Activated CD4-positive, alpha-beta memory T cell treated with anti-CD3 and anti-CD28 coated beads for 36 hours (primary cell): ENCODE measurements around the gene REG3A. TPM values are rescaled to one million over a fixed set of nuclear protein-coding genes. Genes with fewer than 3 reads are reported as not detected.

Experiments
- CTCF ChIA-PET: fragments of 350-600 bp; sonication (Branson Sonifier 250); formaldehyde crosslinking; loops from one replicate; lab custom pipeline; 2021; ENCODE audit warnings: antibody characterized with exemption, inconsistent platforms; lab: Charles Lee
- POLR2A ChIA-PET: fragments of 350-600 bp; sonication (Branson Sonifier 250); formaldehyde crosslinking; loops from one replicate; lab custom pipeline; 2021; ENCODE audit warnings: antibody characterized with exemption; lab: Charles Lee
- DNase-seq: peaks from one replicate; pipeline ENCODE4 v3.0.0-alpha.2; 2020
- H3K27ac Mint-ChIP-seq: one replicate; pipeline ENCODE4 v1.8.0; 2021; ENCODE audit warnings: mixed read lengths
- H3K27me3 Mint-ChIP-seq: one replicate; pipeline ENCODE4 v1.8.0; 2021; ENCODE audit warnings: mixed read lengths
- H3K36me3 Mint-ChIP-seq: one replicate; pipeline ENCODE4 v1.8.0; 2021; ENCODE audit warnings: mixed read lengths
- H3K4me1 Mint-ChIP-seq: one replicate; pipeline ENCODE4 v1.8.0; 2021; ENCODE audit warnings: low read depth, mixed read lengths
- H3K4me3 Mint-ChIP-seq: one replicate; pipeline ENCODE4 v1.8.0; 2021; ENCODE audit warnings: mild to moderate bottlenecking, mixed read lengths
- H3K9me3 Mint-ChIP-seq: one replicate; pipeline ENCODE4 v1.8.0; 2021; ENCODE audit warnings: mixed read lengths
- intact Hi-C: fragments of 100-400 bp; cut with micrococcal nuclease; formaldehyde crosslinking; loops from one replicate; pipeline ENCODE4 v1.15.1; 2023
- total RNA-seq, 2 experiments: library from RNA; stranded (reverse); gene quantifications; one replicate each; pipeline ENCODE4 v1.2.3, GENCODE V29; 2021

REG3A gene
- not detected for total RNA-seq

- H3K27me3 Mint-ChIP-seq, result no peaks in the 10 kb centered on the region
- H3K4me1 Mint-ChIP-seq, result no peaks in the 10 kb centered on the region
- ChIA-PET POLR2A (no interaction called here), CTCF (no interaction called here)
- no peak within 1 kb of the TSS for H3K27ac Mint-ChIP-seq
- no peaks in the 10 kb centered on the region for H3K36me3 Mint-ChIP-seq
- no peak for DNase-seq
- peaks cover 9% of the 10 kb centered on the region for H3K9me3 Mint-ChIP-seq
- intact Hi-C loops, result no loop called here
- H3K4me3 Mint-ChIP-seq, result no peak within 1 kb of the TSS
These were observed at the start of gene REG3A for GRCh38 chr2:79159653-79160052. TSS of gene REG3A (minus strand) at chr2:79159753. CDS start at chr2:79159405, 348 bp downstream.

- Mint-ChIP-seq H3K9me3 (peaks cover 4% of the 10 kb centered on the region), H3K4me3 (no peak overlapping the region), H3K27ac (no peak overlapping the region), H3K36me3 (no peaks in the 10 kb centered on the region), H3K27me3 (no peaks in the 10 kb centered on the region), H3K4me1 (no peaks in the 10 kb centered on the region)
- POLR2A ChIA-PET, result no interaction called here
- no peak for DNase-seq
- intact Hi-C loops, result no loop called here
- CTCF ChIA-PET, result no interaction called here
These were observed 41.2 kb upstream of the REG3A start for GRCh38 chr2:79200762-79201161.

GRCh38 chr2:79191816-79192215 is 32.3 kb upstream of the REG3A start:
- Mint-ChIP-seq H3K4me3 (no peak overlapping the region), H3K27ac (no peak overlapping the region), H3K27me3 (no peaks in the 10 kb centered on the region), H3K36me3 (no peaks in the 10 kb centered on the region), H3K9me3 (peaks cover 2% of the 10 kb centered on the region), H3K4me1 (no peaks in the 10 kb centered on the region)
- intact Hi-C loops, result no loop called here
- ChIA-PET POLR2A (no interaction called here), CTCF (no interaction called here)
- DNase-seq, result no peak

GRCh38 chr2:79191081-79191480 is 31.5 kb upstream of the REG3A start:
- H3K9me3 Mint-ChIP-seq, result peaks cover 2% of the 10 kb centered on the region
- H3K36me3 Mint-ChIP-seq, result no peaks in the 10 kb centered on the region
- H3K4me1 Mint-ChIP-seq, result no peaks in the 10 kb centered on the region
- no peaks in the 10 kb centered on the region for H3K27me3 Mint-ChIP-seq
- ChIA-PET CTCF (no interaction called here), POLR2A (no interaction called here)
- intact Hi-C loops, result no loop called here
- DNase-seq, result no peak
- no peak overlapping the region for H3K27ac Mint-ChIP-seq
- no peak overlapping the region for H3K4me3 Mint-ChIP-seq

GRCh38 chr2:79189465-79189864 is 29.9 kb upstream of the REG3A start:
- Mint-ChIP-seq H3K27ac (no peak overlapping the region), H3K27me3 (no peaks in the 10 kb centered on the region), H3K9me3 (peaks cover 4% of the 10 kb centered on the region), H3K4me1 (no peaks in the 10 kb centered on the region), H3K4me3 (no peak overlapping the region), H3K36me3 (no peaks in the 10 kb centered on the region)
- DNase-seq, result no peak
- intact Hi-C loops, result no loop called here
- ChIA-PET POLR2A (no interaction called here), CTCF (no interaction called here)

GRCh38 chr2:79181617-79182016 is 22.1 kb upstream of the REG3A start:
- intact Hi-C loops, result no loop called here
- no peak for DNase-seq
- Mint-ChIP-seq H3K9me3 (peaks cover 25% of the 10 kb centered on the region), H3K4me1 (no peaks in the 10 kb centered on the region), H3K36me3 (no peaks in the 10 kb centered on the region), H3K27me3 (no peaks in the 10 kb centered on the region), H3K4me3 (no peak overlapping the region), H3K27ac (no peak overlapping the region)
- POLR2A ChIA-PET, result no interaction called here
- CTCF ChIA-PET, result no interaction called here

GRCh38 chr2:79180092-79180491 is 20.5 kb upstream of the REG3A start:
- no peak overlapping the region for H3K27ac Mint-ChIP-seq
- H3K4me1 Mint-ChIP-seq, result no peaks in the 10 kb centered on the region
- H3K27me3 Mint-ChIP-seq, result no peaks in the 10 kb centered on the region
- no peak overlapping the region for H3K4me3 Mint-ChIP-seq
- intact Hi-C loops, result no loop called here
- POLR2A ChIA-PET, result no interaction called here
- peaks cover 23% of the 10 kb centered on the region for H3K9me3 Mint-ChIP-seq
- no peak for DNase-seq
- H3K36me3 Mint-ChIP-seq, result no peaks in the 10 kb centered on the region
- CTCF ChIA-PET, result no interaction called here

- Mint-ChIP-seq H3K27ac (no peak overlapping the region), H3K4me1 (no peaks in the 10 kb centered on the region), H3K27me3 (no peaks in the 10 kb centered on the region), H3K9me3 (peaks cover 23% of the 10 kb centered on the region), H3K36me3 (no peaks in the 10 kb centered on the region), H3K4me3 (no peak overlapping the region)
- no peak for DNase-seq
- CTCF ChIA-PET, result no interaction called here
- intact Hi-C loops, result no loop called here
- POLR2A ChIA-PET, result no interaction called here
These were observed 19.5 kb upstream of the REG3A start for GRCh38 chr2:79179036-79179435.

GRCh38 chr2:79178076-79178674 is 18.6 kb upstream of the REG3A start:
- DNase-seq, result no peak
- ChIA-PET POLR2A (no interaction called here), CTCF (no interaction called here)
- Mint-ChIP-seq H3K4me3 (no peak overlapping the region), H3K27ac (no peak overlapping the region), H3K4me1 (no peaks in the 10 kb centered on the region), H3K9me3 (peaks cover 19% of the 10 kb centered on the region), H3K36me3 (no peaks in the 10 kb centered on the region), H3K27me3 (no peaks in the 10 kb centered on the region)
- intact Hi-C loops, result no loop called here

GRCh38 chr2:79171348-79171958 is 11.9 kb upstream of the REG3A start:
- POLR2A ChIA-PET, result no interaction called here
- Mint-ChIP-seq H3K27me3 (no peaks in the 10 kb centered on the region), H3K36me3 (no peaks in the 10 kb centered on the region), H3K27ac (no peak overlapping the region), H3K9me3 (peaks cover 5% of the 10 kb centered on the region), H3K4me3 (no peak overlapping the region), H3K4me1 (no peaks in the 10 kb centered on the region)
- intact Hi-C loops, result no loop called here
- DNase-seq, result no peak
- CTCF ChIA-PET, result no interaction called here

GRCh38 chr2:79162801-79163200 is 3.2 kb upstream of the REG3A start:
- peaks cover 12% of the 10 kb centered on the region for H3K9me3 Mint-ChIP-seq
- ChIA-PET POLR2A (no interaction called here), CTCF (no interaction called here)
- no peak overlapping the region for H3K4me3 Mint-ChIP-seq
- intact Hi-C loops, result no loop called here
- H3K27ac Mint-ChIP-seq, result no peak overlapping the region
- DNase-seq, result no peak
- H3K4me1 Mint-ChIP-seq, result no peaks in the 10 kb centered on the region
- H3K36me3 Mint-ChIP-seq, result no peaks in the 10 kb centered on the region
- H3K27me3 Mint-ChIP-seq, result no peaks in the 10 kb centered on the region

- Mint-ChIP-seq H3K36me3 (no peaks in the 10 kb centered on the region), H3K4me1 (no peaks in the 10 kb centered on the region), H3K9me3 (peaks cover 12% of the 10 kb centered on the region), H3K27ac (no peak overlapping the region), H3K4me3 (no peak overlapping the region), H3K27me3 (no peaks in the 10 kb centered on the region)
- POLR2A ChIA-PET, result no interaction called here
- CTCF ChIA-PET, result no interaction called here
- DNase-seq, result no peak
- intact Hi-C loops, result no loop called here
These were observed 2.6 kb upstream of the REG3A start for GRCh38 chr2:79162132-79162531.

GRCh38 chr2:79159030-79159429 is 523 bp downstream of the REG3A start:
- POLR2A ChIA-PET, result no interaction called here
- H3K4me3 Mint-ChIP-seq, result no peak overlapping the region

More at GRCh38 chr2:79159030-79159429, 523 bp downstream of the REG3A start:
- no peaks in the 10 kb centered on the region for H3K27me3 Mint-ChIP-seq
- peaks cover 8% of the 10 kb centered on the region for H3K9me3 Mint-ChIP-seq
- H3K4me1 Mint-ChIP-seq, result no peaks in the 10 kb centered on the region
- DNase-seq, result no peak
- CTCF ChIA-PET, result no interaction called here
- H3K36me3 Mint-ChIP-seq, result no peaks in the 10 kb centered on the region
- intact Hi-C loops, result no loop called here
- H3K27ac Mint-ChIP-seq, result no peak overlapping the region
